Globus pallidus (tissue), 1 donor: Measurements from ENCODE around the gene GRID1.

Experiments
- DNase-seq: peaks from one replicate; pipeline ENCODE4 v3.0.0-alpha.2; 2015; ENCODE audit warnings: low spot score

The GRID1 gene

DNA sequence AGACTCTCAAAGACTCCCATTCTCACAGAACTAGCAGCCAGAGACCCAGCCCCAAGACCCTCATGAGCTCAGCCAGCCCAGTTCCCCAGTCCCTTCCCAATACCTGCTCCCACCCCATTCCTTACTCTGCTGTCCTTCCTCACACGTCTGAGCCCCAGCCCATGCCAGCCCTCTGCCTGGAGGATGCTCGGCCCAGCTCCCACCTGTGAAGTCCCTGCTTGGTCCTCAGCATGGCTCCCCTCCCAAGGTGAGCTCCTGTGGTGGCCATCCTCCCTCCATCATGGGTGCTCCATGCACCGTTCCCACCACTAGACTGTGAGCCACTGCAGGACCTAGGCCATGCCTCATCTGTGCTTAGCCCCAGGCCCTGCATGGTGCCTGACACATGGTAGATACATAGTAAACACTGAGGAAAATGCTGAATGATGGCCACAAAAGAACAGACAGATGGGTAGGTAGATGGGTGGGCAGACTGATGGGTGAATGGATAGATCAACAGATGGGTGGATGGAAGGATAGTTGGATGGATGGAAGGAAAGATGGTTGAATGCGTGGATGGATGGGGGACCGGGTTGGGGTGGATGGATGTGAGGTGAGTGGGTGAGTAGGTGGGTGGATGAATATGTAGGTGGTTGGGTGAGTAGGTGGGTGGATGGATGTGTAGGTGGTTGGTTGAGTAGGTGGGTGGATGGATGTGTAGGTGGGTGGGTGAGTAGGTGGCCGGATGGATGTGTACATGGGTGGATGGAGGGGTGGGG, 138.9 kb downstream of the GRID1 start:
- DNase-seq, result no peak

DNA sequence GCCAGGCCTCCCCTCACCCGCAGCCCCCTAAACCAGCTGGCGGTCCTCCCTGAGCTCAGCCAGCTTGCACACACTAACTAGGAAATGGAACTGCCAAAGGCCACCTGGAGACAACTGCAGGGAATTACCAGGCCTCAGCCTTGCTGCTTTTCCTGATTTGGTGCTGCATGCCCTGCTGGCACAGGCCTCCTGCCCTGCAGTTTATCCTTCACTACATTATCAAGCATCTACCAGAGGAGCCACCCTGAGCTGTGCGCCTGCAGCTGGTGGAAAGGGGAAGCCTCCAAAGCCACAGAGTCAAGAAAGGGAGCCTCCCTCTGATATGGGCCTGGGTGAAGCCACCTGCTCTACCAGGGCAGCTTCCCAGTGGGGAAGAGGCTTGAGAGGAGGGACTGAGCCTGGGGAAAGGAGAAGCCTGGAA, 139.8 kb downstream of the GRID1 start:
- DNase-seq, result no peak

DNA sequence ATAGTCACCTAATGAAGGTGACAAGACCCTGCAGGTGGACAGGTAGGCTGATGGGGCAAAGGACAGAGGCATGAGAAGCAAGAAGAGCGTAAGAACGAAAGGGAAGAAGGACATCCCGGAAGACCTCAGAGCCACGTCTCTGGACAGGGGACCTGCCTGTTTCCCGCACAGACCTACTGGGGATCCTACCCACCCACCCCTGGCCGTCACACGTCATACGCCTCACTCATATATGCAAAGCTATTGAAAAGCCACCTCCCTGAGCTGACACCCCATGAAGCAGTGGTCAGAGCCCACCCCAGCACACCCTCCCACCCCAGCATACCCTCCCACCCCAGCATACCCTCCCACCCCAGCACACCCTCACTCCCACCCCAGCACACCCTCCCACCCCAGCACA, 140.6 kb downstream of the GRID1 start:
- DNase-seq, result no peak

DNA sequence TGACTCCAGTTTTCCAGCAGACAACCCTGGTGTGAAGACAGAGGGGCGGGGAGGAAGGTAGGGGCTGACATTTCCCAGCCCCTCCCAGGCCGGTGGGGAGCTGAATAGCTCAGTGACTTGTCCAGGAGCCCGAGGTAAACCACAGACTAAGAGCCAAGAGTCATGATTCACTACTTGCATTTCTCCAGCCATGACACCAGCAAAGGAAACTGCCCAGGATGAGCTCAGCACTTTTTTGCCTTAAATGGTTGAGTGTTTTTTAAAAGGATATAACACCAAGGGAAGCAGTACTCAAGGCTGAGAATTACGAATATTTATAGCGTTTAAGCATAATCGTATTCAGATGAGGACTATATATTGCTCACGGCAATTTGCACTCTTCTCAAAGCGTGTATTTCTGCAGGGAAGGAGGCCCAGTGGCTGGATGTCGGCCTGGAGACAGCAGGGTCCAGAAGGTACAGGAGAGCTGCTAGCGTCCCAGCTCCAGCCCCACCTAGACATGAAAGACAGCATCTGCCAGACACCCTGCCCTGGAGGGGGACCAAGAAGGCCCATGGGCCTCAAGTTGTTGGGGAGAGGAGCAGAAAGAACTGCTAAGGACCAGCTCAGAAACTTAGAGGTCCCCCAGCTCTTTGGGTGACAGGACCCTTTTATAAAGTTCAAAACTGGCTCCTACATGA, 141.4 kb downstream of the GRID1 start:
- DNase-seq, result no peak

DNA sequence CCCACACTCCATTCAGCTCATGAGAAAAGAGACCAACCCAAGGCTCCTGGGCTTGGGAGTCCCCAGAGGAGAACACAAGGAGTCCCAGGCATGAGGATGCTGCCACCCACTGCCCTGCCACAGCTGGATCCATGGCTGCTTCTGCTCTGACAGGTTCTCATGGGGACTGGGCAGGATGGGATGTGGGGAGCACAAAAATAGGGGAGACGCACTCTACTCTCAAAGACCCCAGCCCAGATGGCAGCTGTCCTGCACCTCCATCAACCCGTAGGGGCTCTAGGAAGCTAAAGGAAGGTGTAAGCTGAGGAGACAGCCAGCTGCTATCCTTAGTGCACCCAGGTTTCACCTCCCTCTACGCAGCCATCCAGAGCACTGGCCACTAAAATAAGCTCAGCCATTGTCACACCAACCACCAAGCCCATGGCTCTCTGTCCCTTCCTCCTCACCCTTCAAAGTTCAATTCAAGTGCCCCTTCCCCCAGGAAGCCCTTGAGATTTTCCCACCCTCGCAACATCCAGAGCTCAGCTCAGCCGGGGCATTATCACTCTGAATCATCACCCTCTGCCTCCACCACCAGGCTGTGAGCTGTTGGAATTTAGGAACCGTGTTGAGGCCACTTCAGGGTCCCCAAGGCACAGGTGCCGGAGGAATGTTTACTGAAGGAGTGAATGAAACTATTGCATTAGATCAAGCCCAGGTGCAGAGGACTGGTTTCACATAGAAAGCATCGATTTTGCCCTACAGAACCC, 142.1 kb downstream of the GRID1 start:
- DNase-seq, result no peak

DNA sequence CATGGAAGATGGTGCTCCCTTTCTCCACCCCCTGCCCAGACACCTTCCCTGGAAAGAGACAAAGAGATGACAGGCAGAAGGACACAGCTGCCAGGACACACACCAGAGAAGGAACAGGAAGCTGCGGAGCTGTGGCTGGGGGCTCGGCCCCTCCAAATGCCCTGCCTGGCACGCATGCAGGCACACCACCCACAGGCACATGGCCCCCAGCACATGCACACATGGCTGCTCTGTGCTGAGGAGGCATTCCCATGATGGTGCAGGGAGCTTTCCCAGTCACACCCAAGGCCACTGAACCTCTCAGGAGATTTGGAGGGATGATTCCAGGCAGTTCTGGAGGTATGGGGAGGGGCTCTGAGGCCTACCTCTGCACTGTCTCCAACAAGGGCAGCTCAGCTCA, 143.3 kb downstream of the GRID1 start:
- DNase-seq, result no peak

DNA sequence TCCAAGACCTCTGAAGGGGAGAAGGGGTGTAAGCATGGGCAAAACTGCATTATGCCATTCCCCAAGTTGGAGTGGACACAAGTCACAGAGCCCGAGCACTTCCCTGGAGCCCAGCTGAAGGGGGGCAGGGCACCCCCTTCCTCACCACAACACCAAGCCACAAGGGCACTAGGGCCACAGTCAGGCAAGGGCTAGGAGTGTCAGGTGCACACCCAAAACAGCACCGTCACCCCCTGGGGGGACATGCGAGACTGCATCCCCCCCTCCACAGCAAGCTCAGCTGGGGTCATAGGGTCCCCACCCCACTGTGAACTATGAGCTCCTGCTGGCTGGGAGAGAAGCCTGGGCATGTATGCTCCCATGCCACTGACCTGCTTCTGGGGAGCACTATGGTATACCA, 143.9 kb downstream of the GRID1 start:
- DNase-seq, result no peak

DNA sequence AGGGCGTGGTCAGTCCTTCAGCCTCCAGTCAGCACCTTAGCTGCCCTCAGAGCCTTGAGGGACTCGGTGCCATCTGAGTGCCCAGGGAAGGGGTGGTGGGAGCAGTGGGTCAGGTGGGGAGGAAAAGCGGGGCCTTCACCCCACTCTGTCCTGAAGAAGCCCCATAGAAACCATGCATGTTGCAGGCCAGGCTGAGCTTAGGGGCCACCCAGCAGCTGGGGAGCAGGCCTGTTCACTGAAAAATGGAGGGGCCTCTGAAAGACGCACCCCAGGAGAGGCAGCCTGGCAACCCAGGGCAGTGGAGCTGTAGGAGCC, 144.3 kb downstream of the GRID1 start:
- DNase-seq, result no peak

DNA sequence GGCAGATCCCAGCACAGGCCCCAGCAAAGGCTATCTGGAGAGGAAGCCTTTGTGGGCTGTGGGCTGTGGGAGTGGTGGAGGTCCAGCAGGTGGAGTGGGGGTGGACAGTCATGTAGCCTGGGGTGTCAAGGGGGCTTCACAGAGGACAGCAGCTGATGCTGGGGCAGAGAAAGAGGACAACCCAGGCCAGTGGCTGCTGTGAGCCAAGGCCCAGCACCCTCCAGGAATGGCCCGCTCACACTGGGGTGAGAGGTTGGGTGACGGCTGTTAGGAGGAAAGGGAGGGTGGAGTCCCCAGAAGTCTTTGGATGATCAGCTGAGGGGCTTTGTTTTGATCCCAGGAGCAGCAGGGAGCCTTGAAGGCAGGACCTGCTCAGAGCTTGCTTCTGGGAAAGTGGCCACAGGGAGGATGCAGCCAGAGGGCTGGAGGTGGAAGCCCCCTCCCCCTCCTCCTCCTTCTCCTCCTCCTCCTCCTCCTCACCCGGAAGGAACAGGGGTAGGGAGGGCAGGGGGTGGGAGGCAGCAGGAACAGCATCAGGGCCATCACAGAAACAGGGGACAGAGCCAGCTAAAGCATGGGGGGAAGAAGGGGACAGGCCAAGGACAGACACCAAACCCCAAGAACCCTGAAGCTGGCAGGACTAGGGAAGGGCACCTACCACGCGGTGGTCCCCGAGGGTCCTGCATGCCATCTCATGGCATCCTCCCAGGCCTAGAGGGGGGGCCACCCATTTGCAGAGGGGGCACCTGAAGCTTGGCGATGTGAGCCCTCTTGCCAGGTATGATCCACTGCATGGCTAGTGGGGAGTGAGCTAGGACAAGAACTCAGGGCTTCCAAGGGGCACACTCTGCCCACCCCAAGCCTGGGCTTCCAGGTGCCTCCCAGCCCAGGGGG, 144.9 kb downstream of the GRID1 start:
- no peak for DNase-seq

DNA sequence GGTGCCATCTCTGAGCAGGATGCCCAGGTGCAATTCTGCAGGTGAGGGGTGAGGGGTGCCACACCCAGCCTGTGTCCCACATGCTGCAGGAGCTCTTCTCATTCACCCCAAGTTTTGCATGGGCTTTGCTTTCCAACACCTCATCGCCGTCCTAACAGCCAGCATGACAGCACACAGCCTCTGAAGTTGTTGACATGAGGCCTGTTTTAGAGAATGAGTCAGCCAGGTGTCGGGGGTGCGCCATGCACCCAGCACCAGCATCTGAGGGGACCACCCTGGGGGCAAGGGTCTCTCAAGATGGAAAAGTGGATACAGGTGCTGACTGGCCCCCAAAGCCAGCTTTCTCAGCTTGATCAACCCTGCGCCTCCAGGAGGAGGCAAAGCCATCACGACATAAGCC, 146.0 kb downstream of the GRID1 start:
- DNase-seq, result no peak

DNA sequence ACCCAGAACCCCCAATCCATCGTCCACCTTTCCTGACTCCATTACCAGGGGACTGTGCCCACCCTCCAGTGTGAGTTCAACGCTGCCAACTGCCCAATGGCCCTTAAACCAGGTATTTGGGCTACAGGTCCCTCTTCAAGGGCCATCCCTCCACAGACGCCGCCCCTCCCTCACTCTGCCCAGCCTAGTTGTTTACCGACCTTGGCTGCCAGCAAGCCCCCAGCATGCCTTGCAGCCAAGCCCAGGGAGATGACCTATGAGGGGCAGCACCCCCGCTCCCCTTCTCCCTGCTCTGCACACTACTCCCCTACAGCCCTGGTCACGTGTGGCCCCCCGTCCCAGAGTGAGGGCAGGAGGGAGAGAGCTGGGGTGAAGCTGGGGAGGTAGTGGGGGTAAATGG, 147.3 kb downstream of the GRID1 start:
- no peak for DNase-seq

DNA sequence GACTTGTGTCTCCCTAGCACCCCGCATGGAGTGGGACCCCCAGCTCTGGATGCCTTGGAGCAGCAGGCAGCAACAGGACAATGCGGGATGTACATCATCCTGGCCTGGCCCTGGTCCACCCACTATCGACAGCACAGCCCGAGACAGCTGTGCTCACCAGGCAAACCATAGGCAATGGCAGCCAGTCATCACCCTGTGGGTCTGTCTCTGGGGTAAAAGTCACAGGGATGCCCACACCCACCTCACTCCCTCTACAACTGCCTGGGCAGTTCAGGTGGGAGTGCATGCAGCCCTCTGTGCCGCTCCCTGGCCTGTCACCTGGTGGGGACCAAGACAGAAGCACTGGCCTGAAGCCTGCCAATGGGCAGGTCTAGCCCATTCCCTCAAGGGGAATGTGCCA, 147.8 kb downstream of the GRID1 start:
- no peak for DNase-seq

DNA sequence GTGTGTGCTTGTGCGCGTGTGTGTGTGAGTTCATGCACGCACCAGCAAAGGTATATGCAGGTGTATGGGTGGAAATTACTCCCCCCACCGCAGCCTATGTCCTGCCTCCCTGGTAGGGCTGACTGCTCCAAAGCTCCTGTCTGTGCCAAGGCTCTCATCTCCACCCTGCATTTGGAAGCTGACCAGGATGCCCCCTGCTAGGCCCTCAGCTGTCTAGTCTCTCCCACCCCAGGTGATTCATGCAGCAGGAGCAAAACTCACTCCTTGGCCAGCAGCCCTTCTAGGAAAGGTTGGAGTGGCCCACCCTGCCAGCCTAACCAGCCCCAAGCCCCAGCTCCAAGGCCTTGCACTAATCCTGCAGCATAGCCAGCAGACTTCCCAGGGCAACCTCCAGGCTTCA, 148.4 kb downstream of the GRID1 start:
- no peak for DNase-seq

DNA sequence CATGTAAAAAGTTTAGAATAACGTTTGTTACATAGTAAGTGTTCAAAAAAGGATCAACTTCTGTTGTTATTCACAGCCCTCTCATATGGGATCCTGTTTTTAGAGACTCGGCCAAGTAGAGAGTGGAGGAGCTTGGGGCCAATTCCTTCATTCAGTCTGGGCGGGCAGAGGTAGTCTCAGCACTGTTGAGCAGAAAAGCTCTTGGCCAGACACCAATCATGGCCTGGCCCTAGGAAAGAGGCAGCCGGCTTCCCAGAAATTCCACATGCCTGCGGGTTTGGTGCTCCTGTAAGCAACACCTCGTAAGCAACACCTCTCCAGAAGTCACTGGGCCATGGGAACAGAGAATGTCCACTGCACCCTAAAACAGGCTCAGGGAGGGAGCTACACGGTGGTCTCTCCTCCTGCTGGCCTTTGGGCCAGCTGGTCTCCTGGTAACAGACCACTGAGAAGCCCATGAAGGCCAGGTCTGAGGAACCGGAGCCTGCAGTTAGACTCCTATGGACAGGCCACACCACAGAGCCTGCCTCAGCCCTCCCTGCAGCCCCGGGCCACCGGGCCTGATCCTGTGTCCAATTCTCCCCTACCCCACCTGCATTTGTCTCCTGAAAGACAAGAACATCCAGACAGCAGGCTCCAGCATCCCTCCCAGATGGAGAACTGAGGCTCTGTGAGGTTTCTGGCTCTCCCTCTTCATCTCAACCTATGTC, 149.1 kb downstream of the GRID1 start:
- peak; percentile 40 for DNase-seq

DNA sequence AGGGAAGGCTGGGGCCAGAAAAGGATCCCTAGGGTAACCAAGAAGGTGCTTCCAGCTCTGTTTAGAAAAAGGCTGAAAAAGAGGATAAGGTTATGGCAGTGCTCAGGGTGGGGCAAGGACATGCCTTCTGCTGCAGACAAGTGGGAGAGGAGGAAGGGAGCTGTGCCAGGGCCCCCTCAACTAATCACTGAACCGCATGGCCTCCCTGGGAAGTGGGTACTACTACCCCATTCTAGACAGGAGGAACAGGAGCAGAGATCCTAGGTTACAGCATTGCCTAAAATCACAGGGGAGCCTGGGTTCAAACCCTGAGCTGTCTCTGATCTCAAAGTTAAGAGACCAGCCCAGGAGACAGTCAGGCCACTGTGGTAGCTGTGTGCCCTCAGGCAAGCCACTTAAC, 149.7 kb downstream of the GRID1 start:
- DNase-seq, result no peak

DNA sequence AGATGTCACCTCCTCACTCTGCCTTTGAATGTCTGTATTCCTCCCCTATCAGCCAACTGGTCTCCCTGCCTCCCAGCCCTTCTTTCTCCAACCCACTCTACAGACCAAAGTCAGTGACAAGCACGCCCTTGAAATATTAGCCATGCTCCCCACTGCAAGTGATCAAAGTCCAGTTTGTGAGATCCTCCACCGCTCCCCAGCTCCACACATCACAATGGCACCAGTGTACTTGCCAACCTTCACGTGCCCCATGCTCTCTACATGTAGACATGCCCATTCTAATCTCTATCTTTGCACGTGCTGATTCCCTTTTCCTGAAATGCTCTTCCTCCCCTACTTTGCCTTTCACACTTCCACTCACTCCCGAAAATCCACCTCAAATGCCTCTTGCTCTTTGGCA, 150.9 kb downstream of the GRID1 start:
- no peak for DNase-seq

DNA sequence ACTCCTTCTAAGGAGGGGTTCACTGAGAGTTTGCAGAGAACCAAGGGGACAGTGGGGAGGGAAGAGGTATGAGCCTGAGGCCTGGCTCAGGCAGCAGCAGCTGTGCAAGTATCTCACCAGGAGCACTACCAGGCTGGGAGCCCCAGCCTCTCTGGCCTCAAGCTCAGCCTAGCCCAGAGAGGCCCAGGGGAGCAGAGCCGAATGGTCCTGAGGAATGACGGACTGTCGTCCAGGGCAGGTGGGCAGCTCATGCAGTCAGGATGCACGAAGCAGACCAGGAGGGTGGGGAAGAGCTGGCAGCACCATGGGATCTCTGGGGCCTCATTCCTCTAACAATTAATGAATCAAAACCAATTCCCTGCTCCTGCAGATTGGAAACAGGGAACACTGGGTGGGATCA, 151.5 kb downstream of the GRID1 start:
- no peak for DNase-seq

DNA sequence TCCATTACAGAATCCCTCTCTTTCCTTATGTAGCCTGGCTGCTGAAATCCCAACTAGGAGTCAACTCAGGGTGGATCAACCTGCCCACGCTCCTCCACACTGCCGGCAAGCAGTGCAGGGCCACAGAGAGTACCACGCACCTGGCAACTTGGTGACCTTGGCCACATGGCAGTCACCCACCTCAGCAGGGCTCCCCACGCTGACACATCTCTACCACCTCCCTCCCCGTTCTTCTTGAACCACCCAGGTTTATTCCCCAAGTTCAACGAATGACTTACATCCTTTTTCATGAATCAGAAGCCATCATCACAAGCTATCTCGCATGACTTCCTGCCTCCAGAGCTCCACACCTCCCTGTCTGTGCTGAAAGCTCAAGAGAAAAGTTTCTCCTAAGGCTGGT, 153.4 kb downstream of the GRID1 start:
- no peak for DNase-seq

DNA sequence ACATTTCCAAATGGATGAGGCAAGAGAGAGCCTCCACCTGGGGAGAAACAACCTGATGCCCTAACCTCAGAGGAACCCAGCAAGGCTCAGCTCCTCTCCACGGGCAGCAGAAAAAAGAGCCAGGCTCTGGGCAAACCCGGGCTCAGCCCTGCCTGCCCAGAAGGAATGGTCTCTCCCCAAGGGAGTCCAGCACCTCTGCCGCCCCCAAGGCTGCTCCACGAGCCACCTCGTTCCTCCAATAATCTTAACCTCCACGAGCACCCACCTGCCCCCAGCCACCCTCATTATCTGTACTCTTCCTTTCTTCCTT, 154.2 kb downstream of the GRID1 start:
- DNase-seq, result no peak

DNA sequence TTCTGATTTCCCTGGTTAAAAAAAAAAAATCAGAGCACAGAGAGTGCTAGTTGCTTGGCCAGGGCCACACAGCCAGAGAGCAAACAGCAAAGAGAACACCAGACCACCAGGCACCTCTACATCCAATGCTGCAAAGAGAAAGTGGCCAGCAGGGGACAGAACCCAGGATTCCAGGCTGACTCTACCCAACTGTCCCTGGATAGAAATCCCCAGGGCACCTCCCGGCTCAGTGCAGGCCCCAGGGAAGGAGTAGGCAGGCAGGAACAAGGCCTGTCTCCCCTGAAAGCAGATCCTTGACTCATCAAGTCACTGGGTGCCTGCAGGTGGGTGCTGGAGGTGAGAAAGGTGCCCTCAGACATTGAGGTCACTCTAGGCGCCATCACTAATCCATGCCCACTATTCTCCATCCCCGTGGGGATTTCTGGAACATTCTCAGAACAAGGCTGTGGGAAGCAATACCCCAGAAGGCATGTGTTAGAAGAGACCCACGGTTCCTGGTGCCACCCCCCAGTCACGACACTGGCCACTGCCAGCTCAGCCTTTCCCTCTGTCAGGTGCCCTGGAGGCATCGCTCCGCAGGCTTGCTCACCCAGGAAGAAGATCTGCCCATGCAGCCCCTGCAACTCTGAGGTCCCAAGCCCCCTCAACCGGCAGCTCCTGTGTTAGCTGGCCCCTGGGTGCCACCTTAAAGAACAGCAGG, 154.8 kb downstream of the GRID1 start:
- no peak for DNase-seq

DNA sequence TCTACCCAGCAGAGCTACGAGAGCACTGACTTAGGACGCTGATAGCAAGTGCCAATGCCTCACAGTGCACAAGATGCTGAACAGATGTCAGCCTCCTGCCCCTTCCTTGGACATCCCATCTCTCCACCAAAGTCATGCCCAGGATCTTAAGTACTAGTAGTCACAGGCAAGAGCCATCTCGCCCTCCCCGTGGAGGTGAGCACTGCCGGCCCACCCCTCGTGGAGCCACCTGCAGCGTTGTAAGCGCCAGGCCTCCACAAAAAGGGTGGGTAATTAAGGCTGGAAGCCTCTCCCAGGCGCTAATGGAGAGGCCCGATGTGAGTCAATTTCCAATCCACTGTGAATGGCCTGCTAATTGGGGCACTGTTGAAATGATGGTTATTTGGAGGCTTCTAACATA, 156.2 kb downstream of the GRID1 start:
- DNase-seq, result no peak
